A549 (cell line): ENCODE data around the gene CCDC70.

Experiments
- CTCF ChIP-seq: fragments of >200 bp; sonication (Bioruptor Twin); formaldehyde crosslinking; IDR thresholded peaks from 3 replicates; pipeline ENCODE4 v1.5.1; 2016
- POLR2A ChIP-seq: IDR thresholded peaks from 2 replicates; pipeline ENCODE4 v1.6.1; 2012; ENCODE audit warnings: mild to moderate bottlenecking, low read length
- USF2 ChIP-seq: fragments of 450-650 bp; IDR thresholded peaks from 2 replicates; pipeline ENCODE4 v1.6.1; 2014; ENCODE audit warnings: antibody characterized with exemption

DNA sequence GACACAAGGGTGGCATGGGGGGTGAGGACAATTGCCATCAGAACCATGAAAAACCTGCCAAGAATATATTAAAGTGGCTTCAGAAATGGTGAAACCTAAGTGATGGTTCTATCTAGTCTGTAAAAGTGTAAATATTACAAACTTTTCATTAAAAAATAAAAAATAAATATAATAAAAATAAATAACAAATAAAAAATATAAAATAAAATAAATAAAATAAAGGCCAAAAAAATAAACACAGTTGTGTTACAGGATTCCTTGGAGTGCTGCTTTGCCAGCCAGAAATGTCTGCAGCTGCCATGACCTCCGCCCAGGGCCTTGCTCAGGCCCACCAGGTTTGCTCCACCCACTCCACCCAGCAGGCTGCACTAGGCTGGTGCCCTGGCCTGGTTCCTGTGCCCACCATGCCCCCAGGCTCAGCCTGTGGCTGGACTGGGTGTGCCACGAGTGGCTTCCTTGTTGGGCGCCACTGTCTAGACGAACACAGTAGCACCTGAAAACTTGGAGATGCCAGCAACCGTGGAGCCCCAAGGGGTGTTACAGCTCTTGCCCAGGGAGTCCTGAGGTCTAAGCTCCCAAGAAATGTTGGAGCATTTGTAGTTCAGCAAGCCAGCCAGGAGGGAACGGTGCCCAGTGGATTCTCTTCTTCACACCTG lies 20.9 kb downstream of the CCDC70 start:
- TF ChIP-seq POLR2A (no peak), CTCF (no peak), USF2 (no peak)
